NCI-H187 (cell line): ENCODE data around the gene PLCD1.
"Not testable (repeated sequence)": the region's sequence is repeated elsewhere in the genome, so short reads cannot be mapped to it uniquely, and the experiment has no call there.

Experiments
- DNase-seq, 2 experiments: peaks; one replicate each; lab custom pipeline; 2025; lab: John Stamatoyannopoulos, UW

The PLCD1 gene

DNA sequence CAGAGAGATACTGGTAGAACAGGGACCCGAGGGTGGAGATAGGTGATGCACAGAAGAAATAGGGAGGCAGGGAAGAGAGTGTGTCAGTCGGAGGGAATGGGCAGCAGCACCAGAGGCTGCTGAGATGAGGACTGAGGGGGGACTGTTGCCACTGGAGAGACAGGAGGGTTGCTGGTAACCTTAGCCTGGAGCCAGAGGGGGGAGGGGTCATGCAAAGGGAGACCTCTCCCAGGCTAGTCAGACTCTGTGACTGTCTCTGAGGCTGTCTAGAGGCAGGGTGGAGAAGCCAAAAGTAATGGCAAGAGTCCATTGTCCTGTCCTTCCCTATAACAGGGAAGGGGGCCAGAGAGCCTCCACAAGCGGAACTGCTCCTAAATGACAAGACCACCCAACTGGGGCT, 7.5 kb upstream of the PLCD1 start:
- DNase-seq: no peak

DNA sequence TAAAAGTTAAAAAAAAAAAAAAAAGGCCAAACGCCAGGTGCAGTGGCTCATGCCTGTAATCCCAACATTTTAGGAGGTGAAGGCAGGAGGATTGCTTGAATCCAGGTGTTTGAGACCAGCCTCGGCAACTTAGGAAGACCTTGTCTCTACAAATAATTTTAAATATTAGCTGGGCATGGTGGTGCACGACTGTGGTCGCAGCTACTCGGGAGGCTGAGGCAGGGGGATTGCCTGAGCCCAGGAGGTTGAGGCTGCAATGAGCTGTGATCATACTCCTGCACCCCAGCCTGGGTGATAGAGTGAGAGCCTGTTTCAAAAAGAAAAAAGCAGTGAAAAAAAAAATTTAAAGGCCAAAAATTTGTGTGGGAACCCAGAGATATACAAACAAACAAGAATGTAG, 6.8 kb upstream of the PLCD1 start:
- DNase-seq: no peak

DNA sequence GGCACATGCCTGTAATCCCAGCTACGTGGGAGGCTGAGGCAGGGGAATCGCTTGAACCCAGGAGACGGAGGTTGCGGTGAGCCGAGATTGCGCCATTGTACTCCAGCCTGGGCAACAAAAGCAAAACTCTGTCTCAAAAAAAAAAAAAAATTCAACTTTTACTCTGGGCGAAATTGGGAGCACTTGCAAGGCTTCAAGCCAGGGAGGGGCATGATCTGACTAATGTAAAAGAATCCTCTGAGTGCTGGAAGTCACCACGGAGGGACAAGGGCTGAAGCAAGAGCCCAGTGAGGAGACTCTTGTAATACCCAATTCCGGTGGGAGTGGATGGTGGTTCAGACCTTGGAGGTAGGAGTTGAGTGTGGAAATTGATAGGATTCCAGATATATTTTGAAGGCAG, 4.9 kb upstream of the PLCD1 start:
- not testable (repeated sequence) for DNase-seq

DNA sequence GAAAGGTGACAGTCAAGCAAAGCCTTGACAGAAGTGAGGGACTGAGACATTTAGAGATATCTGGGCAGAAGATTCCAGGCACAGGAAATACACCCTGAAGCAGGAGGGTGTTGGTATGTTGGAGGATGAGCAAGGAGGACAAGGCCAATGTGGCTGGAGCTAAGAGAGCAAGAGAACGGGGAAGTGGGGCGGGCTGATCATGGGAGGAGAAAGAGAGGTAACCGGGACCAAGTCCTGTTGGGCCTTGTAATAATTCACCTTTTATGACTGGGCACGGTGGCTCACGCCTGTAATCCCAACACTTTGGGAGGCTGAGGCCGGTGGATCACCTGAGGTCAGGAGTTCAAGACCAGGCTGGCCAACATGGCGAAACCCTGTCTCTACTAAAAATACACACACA, 4.1 kb upstream of the PLCD1 start:
- not testable (repeated sequence) for DNase-seq

DNA sequence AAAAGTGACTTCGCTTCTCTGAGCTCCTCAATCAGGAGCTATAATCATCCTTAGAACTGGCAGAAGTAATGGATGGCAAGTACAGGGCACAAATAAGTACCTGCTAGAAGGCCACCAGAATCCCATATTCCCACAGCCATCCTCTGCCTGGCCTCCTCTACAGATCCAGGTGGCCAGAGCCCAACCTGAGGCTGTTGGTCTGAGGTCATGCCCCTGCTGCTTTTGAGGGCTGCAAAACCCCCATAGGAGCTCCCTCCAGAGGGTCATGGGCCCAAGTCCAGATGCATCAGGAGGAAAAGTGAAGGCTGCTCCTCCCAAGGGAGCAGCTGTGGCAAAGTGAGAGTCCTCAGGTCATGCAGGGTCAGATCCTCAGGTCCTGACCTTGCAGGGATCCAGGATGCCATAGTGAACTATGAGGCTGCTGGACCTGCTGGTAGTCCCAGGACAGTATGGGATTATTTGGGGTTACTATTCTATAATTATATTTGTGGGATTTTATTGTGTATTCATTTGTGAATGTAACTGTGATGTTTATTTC, 3.0 kb upstream of the PLCD1 start:
- DNase-seq: no peak

DNA sequence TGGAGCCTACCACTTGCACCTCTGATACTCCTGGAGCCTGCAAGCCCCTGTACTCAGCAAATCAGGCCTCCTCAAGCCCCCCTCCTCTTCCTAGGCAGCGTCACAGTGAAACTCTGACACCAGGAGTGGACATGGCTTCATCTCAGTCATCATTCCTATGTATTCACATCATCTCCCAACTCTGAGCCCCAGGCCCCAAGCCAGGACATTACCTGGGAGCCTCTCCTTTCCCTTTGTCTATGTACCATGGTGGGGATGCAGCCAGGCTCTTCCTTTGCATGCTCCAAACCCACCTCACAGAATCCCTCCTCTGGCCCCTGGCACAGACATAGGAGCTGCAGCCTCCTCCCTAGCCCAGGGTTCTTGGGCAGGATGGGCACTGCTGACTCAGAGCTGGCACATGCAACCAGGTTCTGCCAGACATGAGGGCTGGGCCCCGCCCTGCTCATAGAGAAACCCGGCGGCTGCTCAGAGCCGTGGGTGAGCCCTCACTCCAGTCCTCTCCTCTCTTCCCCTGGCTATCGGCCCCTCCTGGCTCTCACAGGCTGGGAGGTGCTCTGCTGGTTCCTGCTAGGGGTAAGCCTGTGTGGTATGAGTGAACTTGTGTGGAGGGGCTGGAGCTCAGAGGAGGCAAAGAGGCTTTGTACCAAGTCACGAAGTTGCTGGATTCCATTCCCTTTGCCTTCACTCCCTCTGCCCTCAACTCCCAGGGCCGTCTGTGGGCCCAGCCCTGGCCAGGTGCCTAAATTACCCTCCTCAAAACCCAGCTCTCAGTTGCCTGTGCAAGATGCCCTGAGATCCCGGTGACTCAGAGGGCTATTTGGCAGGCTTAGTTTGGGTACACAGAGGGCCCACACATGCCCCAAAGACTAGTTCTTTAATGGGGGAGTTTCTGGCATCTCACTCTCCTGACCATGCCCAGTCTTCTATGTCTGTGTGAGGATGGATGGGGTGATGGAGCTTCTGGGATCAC, 1.9 kb upstream of the PLCD1 start:
- no peak for DNase-seq

DNA sequence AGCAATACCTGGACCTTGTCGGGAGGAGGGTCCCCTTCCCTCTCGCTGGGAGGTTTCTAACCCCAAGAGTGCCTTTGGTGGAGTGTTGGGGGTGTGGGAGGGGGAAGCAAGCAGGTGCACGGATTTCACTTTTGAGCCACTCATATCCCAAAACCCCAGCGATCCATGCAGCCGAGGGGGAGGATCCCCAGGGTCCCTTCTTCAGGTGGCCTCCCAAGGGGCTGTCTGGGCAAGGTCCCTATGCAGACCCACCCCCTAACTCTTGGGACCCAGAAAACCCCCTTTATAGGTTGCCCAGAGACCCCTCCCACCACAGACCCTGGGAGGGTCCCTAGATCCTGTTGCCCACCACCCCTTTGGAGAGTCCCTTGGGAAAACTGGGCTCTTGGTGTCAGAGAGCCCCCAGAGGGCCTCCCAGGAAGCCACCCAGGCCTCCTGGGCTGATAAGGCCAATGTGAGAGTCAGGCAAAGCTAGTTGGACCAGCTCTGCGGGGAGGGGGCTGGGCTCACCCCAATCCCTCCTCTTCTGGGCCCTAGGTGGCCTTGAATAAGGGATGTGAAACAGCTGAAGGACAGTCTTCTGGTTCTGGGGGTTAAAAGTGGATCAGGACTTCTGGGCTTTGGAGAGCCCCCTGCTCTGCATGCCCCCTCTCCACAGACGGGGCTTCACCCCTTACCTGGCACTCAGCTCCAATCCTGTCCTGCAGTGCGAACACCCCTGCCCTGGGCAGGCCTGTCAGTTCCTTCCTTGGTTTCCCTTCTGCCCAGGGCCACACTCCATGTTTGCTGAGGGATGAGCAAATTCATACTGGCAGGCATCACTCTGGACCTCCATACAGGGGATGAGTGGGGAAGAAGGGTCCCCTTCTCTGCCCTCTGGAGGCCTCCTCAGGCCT, 932 bp upstream of the PLCD1 start:
- DNase-seq: no peak

DNA sequence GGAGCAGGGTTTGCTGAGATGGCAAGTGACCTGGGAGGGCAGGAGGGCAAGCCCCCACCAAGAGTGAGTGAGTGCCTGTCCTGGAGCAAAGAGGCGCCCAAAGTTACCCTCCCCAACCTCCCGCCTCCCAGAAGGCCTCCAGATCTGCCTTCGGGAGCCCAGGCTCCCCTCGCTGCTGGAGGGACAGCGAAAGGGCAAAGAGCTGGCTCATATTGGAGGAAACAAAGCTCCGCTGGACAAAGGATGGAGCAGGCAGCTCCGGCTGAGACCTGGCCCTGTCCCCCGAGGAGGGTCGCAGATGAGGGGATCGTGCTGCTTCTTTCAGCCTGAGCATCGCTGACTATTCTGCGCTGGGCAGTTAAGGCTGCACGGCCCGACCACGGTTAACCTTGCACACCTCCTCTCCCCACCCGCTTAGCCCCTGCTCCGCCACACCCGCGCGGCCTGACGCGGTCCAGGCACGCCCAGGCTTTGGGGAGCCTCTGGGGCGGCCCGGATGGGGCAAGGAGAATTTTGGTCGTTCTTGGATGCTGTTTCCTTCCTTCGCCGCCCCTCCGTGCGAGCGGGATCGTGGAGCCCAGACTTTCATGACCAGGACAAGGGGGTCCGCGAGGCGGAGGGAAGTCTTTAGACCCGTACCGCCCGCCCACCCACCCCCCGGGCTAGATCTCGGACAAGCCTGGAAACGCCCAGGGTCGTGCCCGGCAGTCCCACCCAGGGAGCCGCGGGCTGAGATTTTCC, 651 bp downstream of the PLCD1 start:
- DNase-seq: no peak

DNA sequence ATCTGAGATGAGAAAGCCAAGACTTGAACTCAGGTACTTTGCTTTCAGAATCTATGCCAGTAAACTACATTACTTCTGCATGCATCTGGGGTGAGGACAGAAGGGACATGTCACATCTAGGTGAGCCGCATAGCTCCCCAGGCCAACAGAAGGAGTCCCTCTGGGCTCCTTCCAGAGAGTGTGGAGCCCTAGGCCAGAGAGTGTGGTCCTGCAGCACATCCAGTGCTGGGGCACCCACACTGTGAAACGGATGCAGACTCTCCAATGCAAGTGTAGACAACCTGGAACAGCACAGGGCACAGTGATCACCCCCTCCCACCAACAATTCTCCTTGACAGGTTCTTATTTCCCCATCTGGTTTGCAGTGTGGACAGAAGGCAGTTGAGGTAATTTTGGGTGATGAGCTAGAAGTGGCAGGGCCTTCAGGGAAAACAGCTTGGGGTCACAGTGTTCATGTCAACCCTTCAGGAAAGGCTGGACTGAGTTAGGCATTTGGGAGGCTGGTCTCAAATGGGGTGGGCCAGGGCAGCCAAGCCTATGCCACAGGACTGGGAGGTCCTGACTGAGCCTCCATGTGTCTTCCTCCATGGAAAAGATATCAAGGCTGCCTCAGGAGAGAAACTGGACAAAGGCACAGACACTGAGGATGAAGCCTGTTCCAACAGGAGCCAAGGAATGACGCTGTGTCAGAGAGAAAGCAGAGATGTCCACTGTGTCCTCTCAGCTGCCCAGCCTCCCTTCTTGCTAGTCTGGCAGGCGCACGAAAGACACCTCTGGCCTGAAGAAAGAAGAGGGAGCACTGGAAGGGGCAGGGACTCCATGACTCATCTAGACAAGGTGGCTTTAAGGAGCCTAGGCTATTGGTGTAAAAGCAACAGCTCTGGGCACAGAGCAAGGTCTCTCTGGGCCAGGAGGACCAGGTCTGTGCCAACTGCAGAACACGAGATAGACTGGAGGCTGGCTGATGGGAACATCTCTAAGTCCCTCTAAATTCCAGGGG, 1.7 kb downstream of the PLCD1 start:
- no peak for DNase-seq

DNA sequence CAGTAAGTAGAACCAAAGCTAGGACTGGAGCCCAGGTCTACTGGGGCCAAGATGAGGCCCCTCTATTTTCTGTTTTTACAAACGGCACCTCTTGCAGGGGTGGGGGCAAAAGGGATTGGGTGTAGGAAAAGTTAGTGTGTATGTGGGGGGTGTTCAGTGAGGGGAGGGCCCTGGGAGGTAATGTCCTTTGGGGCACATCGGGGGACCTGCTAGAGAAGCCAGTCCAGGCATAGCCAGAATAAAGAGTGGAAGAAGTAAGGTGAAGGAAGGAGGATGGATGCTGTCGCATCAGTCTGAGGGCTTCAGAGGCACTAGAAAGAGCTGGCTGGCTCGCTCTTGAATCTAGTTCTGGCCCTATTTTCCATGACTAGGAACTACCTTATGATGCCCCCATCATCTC, 2.6 kb downstream of the PLCD1 start:
- no peak for DNase-seq

DNA sequence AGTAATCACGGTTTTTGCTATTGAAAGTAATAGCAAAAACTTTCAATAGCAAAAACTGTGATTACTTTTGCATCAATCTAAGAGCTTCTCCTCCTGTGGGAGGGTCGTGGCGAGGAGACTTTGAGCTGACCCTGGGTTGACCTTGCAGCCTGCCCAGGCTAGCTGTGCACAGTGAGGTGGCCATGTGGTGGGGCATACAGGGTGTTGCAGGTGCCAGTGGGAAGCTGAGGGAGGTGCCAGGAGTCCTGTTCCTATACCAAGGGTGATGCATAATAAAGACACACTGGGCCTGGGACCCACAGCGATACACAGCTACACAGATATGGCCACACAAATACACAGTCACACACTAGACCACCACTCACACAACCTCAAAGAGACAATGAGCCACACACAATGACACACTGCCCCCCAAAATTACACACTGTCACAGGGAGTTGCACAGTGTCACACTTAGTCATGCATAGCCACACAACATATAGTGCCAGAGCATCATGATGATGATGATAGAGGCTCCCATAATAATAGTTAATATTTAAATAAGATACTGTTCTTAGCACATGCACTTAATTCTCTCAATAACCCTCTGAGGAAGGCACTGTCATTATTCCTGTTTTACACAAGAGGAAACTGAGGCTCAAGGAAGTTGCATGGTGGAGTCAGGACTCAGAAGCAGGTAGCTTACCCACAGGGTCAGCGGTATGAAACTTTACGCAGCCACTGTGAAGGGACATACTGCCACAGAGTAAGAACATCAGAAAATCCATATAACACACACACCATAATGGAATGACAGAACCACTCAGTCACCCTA, 6.3 kb downstream of the PLCD1 start:
- DNase-seq: no peak

DNA sequence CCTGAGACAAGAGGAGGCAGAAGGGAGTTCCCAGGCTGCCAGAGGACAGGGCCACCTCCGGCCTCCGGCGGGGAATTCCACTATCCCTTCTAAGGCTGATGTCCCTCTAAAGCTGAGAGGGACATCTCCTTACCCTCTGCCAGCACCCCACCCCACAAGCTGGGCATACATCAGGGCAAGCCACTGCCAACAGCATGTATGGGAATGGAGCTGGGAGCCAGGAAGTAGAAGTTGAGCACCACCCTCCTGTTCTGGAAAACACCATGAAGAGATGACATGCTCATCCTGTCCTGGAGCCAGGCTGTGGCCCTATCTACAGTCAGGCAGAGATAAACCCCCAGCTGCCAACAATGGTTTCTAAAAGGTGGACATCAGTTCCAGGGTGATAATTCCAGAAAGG, 7.1 kb downstream of the PLCD1 start:
- DNase-seq: no peak

DNA sequence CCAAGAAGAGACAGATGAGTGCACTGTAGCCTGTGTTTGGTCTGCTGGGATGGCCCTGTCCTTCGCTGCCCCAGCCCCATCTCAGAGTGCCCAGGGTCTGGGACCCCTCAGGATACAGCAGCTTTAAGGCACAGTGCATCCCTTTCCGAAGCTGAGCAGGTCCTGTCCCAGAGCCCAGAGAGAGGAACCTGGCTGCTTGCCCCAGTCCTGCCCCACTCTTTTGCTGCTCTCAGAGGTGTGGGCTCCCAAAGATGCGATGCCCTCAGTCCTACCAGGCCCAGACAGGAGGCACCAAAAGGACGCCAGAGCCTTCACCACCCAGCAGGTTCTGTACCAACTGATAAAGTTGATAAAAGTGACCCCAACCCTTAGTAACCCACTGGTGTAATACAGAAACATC, 8.2 kb downstream of the PLCD1 start:
- DNase-seq: no peak

DNA sequence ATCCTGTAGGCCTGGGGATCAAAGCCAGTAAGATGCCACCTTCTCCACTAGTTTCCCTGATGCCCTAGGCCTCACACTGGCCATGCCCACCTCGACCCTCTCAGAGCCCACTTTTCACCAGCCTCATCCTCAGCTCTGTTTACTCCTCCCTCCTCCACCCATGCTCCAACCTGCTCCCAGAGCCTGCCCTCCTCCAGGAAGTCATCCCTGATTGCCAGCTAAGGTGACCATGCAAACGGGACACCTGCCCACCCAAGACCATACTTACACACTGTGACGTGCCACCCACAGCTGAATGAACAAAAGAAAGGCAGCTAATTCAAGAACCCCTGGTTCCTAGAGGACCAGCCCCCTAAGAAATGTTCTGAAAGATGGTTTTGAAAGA, 9.1 kb downstream of the PLCD1 start:
- no peak for DNase-seq

DNA sequence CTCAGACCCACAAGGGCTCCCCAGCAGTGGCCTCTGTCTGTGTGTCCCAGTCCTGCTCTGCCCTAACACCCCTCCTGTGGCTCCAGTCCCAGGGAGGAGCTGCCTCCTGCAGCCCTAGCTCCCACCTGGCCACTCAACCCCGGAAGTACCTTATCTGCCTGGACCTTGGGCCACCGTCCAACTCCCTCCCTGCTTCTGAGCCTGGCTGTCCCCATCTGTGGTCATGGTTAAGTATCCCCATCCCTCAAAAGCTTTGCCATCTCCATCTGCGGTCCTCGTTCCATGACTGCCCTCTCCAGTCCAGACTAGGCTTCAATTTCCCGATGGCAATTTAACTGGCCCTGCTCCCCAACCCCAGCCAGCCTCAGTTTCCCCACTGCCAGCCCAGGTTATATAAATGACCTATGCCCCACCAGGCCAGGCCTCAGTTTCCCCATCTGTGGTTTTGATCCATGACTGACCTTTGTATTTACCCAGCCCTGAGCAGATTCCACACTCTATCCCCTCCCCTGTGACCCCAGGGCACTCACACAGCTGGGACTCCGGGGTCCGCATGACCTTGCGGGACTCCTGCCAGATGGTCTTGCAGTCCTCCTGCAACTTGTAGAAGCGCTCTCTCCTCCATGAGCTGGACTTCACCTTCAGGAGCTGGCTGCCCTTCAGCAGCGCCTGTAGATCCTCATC, 9.6 kb downstream of the PLCD1 start:
- no peak for DNase-seq

DNA sequence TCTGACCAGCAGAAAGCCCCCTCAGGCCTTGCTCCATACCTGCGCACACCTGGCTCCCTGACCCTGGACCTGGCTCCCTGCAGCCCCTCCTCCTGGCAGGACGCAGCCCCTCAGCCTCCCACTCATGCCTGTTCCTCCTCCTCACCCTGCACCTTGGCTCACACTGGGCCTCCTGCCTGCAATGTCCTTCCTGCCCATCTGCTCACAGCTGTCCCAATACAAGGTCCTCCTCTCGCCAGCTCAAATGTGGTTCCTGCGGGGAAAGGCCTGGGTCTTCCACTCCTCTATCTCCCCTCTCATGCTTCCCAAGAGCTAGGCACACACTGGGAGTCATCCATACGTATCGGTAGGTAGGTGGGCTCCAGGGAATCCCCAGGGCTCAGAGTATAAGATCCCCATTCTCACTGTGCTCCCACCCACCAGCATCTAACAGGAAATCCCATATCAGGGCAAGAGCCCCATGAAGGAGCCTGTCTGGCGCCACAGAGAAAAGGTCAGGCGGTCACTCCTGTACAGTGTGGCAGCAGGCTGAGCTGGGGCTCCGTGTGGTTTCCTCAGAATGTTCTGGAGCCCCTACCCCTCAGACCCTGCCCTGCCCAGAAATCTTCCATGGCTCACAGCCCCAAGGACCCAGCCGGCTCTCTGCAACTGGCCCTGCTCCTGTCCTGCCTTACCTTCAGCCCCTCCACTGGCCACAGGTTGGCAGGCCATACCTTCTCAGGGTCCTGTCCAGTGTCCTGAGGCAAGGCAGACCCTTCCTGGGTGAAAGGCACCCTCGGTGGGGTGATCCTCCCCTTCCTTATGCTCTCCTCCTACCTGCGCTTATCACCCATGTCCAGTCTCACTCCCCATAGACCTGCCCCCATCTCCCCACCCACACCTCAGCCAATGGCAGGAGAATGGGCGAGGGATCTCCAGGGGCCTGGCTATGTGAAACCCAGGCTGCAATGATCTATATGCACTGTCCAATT, 10.9 kb downstream of the PLCD1 start:
- no peak for DNase-seq

DNA sequence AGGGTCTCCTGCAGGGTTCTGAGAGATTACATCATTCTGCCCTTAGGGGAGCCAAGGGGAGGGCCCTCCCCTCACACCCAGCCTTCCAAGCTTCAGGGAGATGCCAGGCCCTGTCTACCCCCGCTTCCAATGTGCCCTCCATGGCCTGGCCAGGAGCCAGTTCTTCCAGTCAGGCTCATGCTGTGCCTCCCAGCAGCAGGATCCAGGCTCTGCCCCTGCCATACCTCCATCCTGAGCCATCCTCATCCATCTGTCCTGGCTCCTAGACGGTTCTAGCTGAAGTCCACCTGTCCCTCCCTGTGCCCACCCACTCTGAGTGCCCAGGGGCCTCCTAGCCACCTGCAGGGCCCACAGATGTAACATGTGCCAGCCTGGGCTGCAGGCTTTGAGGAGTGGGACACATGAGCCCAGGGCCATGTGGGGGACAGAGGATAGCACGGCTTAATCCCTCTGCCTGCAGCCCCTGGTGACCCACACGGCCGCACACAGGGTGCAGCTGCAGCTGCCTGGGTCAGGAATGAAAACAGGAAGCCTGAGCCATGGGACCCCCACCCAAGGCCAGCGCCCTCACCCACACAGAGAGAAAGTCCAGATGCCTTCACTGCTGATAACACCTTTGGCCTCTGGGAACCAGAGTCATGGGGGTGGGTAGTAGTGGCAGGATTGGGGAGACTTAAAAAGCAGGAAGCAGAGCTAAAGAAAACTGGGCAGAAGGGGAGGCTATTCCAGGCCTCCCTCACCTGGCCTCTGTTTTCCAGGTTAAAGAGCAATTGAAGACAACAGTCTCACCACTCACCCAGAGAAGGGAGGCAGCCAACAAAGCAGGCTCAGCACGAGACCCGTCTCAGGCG, 11.8 kb downstream of the PLCD1 start:
- no peak for DNase-seq
